HUES64 (cell line): ENCODE measurements around the gene ANKRD40.
"Not testable (repeated sequence)": the region's sequence is repeated elsewhere in the genome, so short reads cannot be mapped to it uniquely, and the experiment has no call there.

Source experiments
- H3K27ac ChIP-seq: 2 replicates; pipeline ENCODE4 v1.7.0; 2013; ENCODE audit warnings: low read depth, low read length, inconsistent platforms
- H3K27me3 ChIP-seq: 2 replicates; pipeline ENCODE4 v1.6.1; 2013; ENCODE audit warnings: mild to moderate bottlenecking, low read length; ENCODE audit not compliant: insufficient read depth
- H3K36me3 ChIP-seq: 2 replicates; pipeline ENCODE4 v1.6.1; 2013; ENCODE audit warnings: mild to moderate bottlenecking, low read length; ENCODE audit not compliant: insufficient read depth
- H3K4me1 ChIP-seq: 2 replicates; pipeline ENCODE4 v1.6.1; 2013; ENCODE audit warnings: mild to moderate bottlenecking, low read length, moderate library complexity; ENCODE audit not compliant: insufficient read depth
- H3K4me3 ChIP-seq: 2 replicates; pipeline ENCODE4 v1.5.1; 2013; ENCODE audit warnings: mild to moderate bottlenecking, low read length, moderate library complexity
- H3K9ac ChIP-seq: 2 replicates; pipeline ENCODE4 v1.6.1; 2013; ENCODE audit warnings: mild to moderate bottlenecking, low read depth, low read length
- H3K9me3 ChIP-seq: 2 replicates; pipeline ENCODE4 v1.6.1; 2013; ENCODE audit warnings: low read depth, low read length; ENCODE audit not compliant: insufficient read depth
- WGBS: fragments of 150-250, 120-280 bp; methylation state at CpG from one replicate; pipeline ENCODE4 v1.1.7; 2013; ENCODE audit warnings: missing lambda C conversion rate; 5-methylcytosine and 5-hydroxymethylcytosine counted together

Gene ANKRD40

GRCh38 chr17:50709053-50709452 lies 1.3 kb upstream of the ANKRD40 start:
- not testable (repeated sequence) for H3K36me3 ChIP-seq, H3K9me3 ChIP-seq, H3K27me3 ChIP-seq, H3K9ac ChIP-seq
- Histone ChIP-seq H3K4me1 (peaks cover 13% of the 10 kb centered on the region), H3K4me3 (peak overlapping the region; percentile 80; the same call in 1 of the 2 replicates), H3K27ac (0 out of 2 replicates have a peak overlapping the region, but pooled peaks have one; percentile 82)
- WGBS, result 92% methylated on average over 4 of the region's 4 CpGs

GRCh38 chr17:50708050-50709000 lies 611 bp upstream of the ANKRD40 start:
- H3K4me3 ChIP-seq, result peak overlapping the region; percentile 80
- peak overlapping the region; percentile 82 for H3K27ac ChIP-seq
- WGBS, result 83% methylated on average over 3 of the region's 6 CpGs
- peaks cover 13% of the 10 kb centered on the region for H3K4me1 ChIP-seq
- H3K9ac ChIP-seq, result peak overlapping the region; percentile 85
- no peaks in the 10 kb centered on the region for H3K27me3 ChIP-seq
- H3K36me3 ChIP-seq, result peaks cover 10% of the 10 kb centered on the region
- H3K9me3 ChIP-seq, result no peaks in the 10 kb centered on the region

- 99% methylated on average over 3 of the region's 3 CpGs for WGBS
- Histone ChIP-seq H3K27me3 (no peaks in the 10 kb centered on the region), H3K9ac (no peak overlapping the region), H3K27ac (no peak overlapping the region), H3K9me3 (no peaks in the 10 kb centered on the region), H3K4me1 (peaks cover 1% of the 10 kb centered on the region), H3K36me3 (peaks cover 46% of the 10 kb centered on the region), H3K4me3 (no peak overlapping the region)
Measured at GRCh38 chr17:50703162-50703561, 4.6 kb downstream of the ANKRD40 start.

- 94% methylated on average over 7 of the region's 7 CpGs for WGBS
- H3K27ac ChIP-seq, result no peak overlapping the region
- H3K36me3 ChIP-seq, result peaks cover 79% of the 10 kb centered on the region
Measured at GRCh38 chr17:50699410-50699809, 8.3 kb downstream of the ANKRD40 start.

DNA sequence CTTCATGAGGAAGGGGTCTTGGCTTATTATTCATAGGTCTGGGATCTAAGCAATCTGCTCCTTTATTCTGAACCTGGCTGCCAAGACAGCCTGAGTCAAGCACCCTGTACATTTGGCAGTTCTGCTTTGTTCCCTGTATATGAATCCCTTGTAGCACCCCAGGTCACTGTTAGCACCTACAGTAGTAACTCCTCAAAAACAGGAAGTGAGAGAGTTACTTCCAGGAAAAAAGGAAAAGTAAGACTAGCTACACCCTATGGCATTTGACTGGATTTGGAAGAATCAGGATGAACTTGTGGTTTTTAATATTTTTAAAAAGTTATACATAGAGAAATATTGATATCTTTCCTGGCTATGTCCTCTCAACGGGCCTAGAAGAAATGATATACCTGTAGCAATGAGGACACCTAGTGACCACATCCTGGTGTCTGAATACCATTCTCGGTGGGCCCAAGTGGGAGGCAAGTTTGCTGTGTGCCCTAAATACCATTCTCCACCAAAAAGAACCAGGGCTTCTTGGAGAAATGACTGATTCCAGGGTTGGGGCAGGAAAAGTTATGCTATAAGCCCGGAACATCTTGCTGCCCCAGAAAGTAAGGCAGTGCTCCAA lies 9.9 kb downstream of the ANKRD40 start:
- H3K27me3 ChIP-seq, result no peaks in the 10 kb centered on the region
- WGBS, result 90% methylated on average over 3 of the region's 3 CpGs
- H3K9ac ChIP-seq, result no peak overlapping the region
- H3K4me1 ChIP-seq, result no peaks in the 10 kb centered on the region
- H3K27ac ChIP-seq, result no peak overlapping the region
- H3K4me3 ChIP-seq, result no peak overlapping the region
- no peaks in the 10 kb centered on the region for H3K9me3 ChIP-seq
- H3K36me3 ChIP-seq, result peaks cover 82% of the 10 kb centered on the region

More at GRCh38 chr17:50699410-50699809, 8.3 kb downstream of the ANKRD40 start:
- no peaks in the 10 kb centered on the region for H3K4me1 ChIP-seq
- no peak overlapping the region for H3K9ac ChIP-seq
- H3K9me3 ChIP-seq, result no peaks in the 10 kb centered on the region
- H3K27me3 ChIP-seq, result no peaks in the 10 kb centered on the region
- H3K4me3 ChIP-seq, result no peak overlapping the region

DNA sequence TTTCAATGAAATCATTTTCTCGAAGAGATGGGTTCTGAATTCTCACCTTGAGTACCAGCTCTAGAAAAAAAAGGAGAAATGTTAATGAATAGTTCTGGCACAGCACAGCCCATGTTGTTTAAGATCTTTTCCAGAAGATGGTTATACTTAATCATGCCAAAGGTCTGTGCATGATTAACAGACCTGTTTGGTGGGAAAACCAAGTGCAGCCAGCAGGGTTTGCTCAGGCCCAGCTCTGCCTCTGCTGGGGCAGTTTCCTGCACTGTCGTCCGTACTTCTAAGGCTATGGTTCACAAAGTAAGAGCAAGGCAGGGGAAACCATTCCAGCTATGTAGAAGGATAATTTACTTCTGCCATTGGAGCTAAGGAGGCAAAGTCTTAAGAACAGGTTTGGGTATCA lies 10.7 kb downstream of the ANKRD40 start:
- Histone ChIP-seq H3K27me3 (no peaks in the 10 kb centered on the region), H3K9ac (no peak overlapping the region), H3K36me3 (peaks cover 86% of the 10 kb centered on the region), H3K4me3 (no peak overlapping the region), H3K4me1 (no peaks in the 10 kb centered on the region), H3K27ac (no peak overlapping the region), H3K9me3 (no peaks in the 10 kb centered on the region)
- WGBS, result 97% methylated on average over 3 of the region's 3 CpGs

- H3K27me3 ChIP-seq, result no peaks in the 10 kb centered on the region
- no peak overlapping the region for H3K27ac ChIP-seq
- H3K9me3 ChIP-seq, result no peaks in the 10 kb centered on the region
- no peaks in the 10 kb centered on the region for H3K4me1 ChIP-seq
- no peak overlapping the region for H3K9ac ChIP-seq
- WGBS, result 95% methylated on average over 3 of the region's 3 CpGs
- H3K36me3 ChIP-seq, result peaks cover 83% of the 10 kb centered on the region
- H3K4me3 ChIP-seq, result no peak overlapping the region
Measured at GRCh38 chr17:50696365-50696879, 11.3 kb downstream of the ANKRD40 start.

DNA sequence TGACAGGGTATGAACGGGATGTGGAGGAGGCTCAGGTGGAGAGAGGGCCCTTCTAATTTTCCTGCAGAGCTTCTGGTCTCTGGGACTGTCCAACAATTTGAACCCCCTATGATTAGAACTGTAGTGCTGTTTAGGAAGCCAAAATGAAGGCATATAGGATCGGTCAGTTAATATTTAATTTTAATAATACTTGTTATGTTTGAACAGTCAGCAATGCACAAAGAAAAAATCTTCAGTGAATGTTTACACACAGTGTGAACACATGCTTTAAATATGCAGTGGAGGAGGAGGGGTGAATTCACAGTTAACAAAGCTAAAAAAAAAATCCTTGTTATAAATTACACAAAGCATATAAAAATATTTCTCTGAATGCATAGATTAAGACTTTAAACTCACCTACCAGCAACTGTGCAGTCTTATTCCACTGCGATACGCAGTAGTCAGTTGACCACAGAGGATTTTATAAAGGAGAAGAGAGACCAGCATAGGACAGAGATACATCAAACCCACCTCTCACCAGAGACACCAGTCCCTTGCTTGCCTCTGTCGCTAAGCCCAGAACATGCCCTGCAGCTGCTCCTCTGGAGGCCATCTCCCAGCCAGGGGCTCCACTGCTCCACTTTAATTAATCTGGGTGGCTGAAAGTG lies 14.6 kb downstream of the ANKRD40 start:
- H3K9ac ChIP-seq, result no peak overlapping the region
- 97% methylated on average over 4 of the region's 5 CpGs for WGBS
- H3K9me3 ChIP-seq, result no peaks in the 10 kb centered on the region
- H3K4me3 ChIP-seq, result no peak overlapping the region
- no peaks in the 10 kb centered on the region for H3K27me3 ChIP-seq
- peaks cover 58% of the 10 kb centered on the region for H3K36me3 ChIP-seq
- peaks cover 20% of the 10 kb centered on the region for H3K4me1 ChIP-seq
- H3K27ac ChIP-seq, result no peak overlapping the region

GRCh38 chr17:50692448-50693035 lies 15.2 kb downstream of the ANKRD40 start:
- no peaks in the 10 kb centered on the region for H3K27me3 ChIP-seq
- peaks cover 52% of the 10 kb centered on the region for H3K36me3 ChIP-seq
- H3K9ac ChIP-seq, result no peak overlapping the region
- H3K9me3 ChIP-seq, result no peaks in the 10 kb centered on the region
- H3K27ac ChIP-seq, result no peak overlapping the region
- H3K4me3 ChIP-seq, result no peak overlapping the region
- peaks cover 20% of the 10 kb centered on the region for H3K4me1 ChIP-seq
- 93% methylated on average over 6 of the region's 6 CpGs for WGBS

DNA sequence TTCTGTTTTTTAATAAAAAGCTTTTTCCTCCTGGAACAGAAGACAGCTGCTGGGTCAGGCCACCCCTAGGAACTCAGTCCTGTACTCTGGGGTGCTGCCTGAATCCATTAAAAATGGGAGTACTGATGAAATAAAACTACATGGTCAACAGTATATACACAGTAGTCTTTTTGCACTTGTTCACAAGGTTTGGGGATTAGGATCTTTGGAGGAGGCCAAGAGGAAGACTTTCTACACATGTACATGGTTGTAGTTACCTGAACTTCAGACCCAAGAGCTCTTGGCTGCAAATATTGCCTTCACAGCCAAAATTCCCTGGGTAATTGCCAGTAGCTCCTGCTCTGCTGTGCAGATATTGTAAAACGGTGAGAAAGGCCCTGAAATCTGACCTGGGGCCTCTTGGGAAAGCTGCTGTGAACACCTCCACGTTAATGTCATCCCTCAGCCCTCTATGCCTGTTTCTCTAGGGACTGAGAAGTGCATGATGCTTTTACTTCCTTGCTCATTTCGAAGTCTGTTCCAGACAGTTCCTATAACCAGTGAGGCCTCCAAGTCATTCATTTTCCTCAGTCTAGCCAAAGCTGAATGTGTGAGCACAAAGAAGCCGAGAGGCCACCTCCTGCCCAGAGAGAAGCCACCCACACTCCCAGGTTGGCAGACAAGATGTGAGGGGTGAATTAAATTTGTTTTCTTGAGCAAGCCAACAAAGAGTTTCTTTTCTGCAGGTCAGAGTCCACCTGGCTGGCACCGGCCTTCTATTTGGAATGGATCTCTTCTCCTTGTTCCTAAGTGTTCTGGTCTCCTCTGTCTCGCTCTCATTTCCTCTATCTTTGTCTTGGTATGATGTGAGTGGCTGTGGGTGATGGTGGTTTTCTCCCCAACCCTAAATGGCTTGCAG lies 15.9 kb downstream of the ANKRD40 start:
- Histone ChIP-seq H3K4me3 (no peak overlapping the region), H3K36me3 (peaks cover 44% of the 10 kb centered on the region), H3K27ac (no peak overlapping the region), H3K4me1 (peaks cover 20% of the 10 kb centered on the region), H3K9me3 (no peaks in the 10 kb centered on the region), H3K9ac (no peak overlapping the region), H3K27me3 (no peaks in the 10 kb centered on the region)
- WGBS, result 88% methylated on average over 6 of the region's 6 CpGs
